B cell (primary cell): Measurements from ENCODE around the gene SERF1B.
"Not testable (repeated sequence)": the region's sequence is repeated elsewhere in the genome, so short reads cannot be mapped to it uniquely, and the experiment has no call there.

Source experiments
- EZH2 ChIP-seq: IDR thresholded peaks from 2 replicates; pipeline ENCODE4 v1.6.1; 2012; ENCODE audit warnings: borderline replicate concordance, low read depth, mild to moderate bottlenecking, moderate library complexity, low read length; ENCODE audit not compliant: insufficient read depth, poor library complexity, severe bottlenecking
- TF ChIP-seq, protein P1 (sequence below): fragments of 200-600 bp; IDR thresholded peaks from one replicate; pipeline ENCODE4 v1.8.0; 2022; ENCODE audit warnings: antibody characterized with exemption, mild to moderate bottlenecking

DNA sequence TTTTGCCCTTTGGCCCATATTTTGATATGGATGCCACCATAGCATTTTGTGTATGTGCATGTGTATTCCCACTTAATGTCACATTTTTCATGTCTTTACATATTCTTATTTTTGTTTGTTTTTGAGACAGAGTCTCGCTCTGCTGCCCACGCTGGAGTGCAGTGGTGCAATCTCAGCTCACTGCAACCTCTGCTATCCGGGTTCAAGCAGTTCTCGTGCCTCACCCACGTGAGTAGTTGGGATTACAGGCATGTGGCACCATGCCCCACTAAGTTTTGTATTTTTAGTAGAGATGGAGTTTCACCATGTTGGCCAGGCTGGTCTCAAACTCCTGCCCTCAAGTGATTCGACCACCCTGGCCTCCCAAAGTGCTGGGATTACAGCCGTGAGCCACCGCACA is 52.6 kb downstream of the SERF1B start:
- TF ChIP-seq, protein P1, sequence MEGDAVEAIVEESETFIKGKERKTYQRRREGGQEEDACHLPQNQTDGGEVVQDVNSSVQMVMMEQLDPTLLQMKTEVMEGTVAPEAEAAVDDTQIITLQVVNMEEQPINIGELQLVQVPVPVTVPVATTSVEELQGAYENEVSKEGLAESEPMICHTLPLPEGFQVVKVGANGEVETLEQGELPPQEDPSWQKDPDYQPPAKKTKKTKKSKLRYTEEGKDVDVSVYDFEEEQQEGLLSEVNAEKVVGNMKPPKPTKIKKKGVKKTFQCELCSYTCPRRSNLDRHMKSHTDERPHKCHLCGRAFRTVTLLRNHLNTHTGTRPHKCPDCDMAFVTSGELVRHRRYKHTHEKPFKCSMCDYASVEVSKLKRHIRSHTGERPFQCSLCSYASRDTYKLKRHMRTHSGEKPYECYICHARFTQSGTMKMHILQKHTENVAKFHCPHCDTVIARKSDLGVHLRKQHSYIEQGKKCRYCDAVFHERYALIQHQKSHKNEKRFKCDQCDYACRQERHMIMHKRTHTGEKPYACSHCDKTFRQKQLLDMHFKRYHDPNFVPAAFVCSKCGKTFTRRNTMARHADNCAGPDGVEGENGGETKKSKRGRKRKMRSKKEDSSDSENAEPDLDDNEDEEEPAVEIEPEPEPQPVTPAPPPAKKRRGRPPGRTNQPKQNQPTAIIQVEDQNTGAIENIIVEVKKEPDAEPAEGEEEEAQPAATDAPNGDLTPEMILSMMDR = not testable (repeated sequence)
- TF ChIP-seq EZH2 = not testable (repeated sequence)
